Kidney epithelial cell (primary cell): ENCODE data around the gene OR9A4. TPM values are rescaled to one million over a fixed set of nuclear protein-coding genes. Genes with fewer than 3 reads are reported as not detected.

ENCODE experiments used
- DNase-seq: peaks from one replicate; pipeline ENCODE4 v3.0.0-alpha.2; 2010; ENCODE audit warnings: low read depth
- H3K27me3 ChIP-seq: 2 replicates; pipeline ENCODE4 v1.6.0; 2011; ENCODE audit warnings: low read length; ENCODE audit not compliant: control insufficient read depth, insufficient read depth
- H3K36me3 ChIP-seq: 2 replicates; pipeline ENCODE4 v1.5.1; 2011; ENCODE audit warnings: low read length; ENCODE audit not compliant: control insufficient read depth, insufficient read depth
- H3K4me3 ChIP-seq: 2 replicates; pipeline ENCODE4 v1.5.1; 2011; ENCODE audit warnings: low read depth, mild to moderate bottlenecking, control low read depth, low read length
- total RNA-seq: library from RNA; depleted of rRNA; stranded (reverse); fragments of >200 nt; gene quantifications from 2 replicates; pipeline ENCODE4 v1.2.3, GENCODE V29; 2015
- TF ChIP-seq, protein P1 (sequence below): IDR thresholded peaks from 2 replicates; pipeline ENCODE4 v1.5.1; 2011; ENCODE audit warnings: mild to moderate bottlenecking, moderate library complexity, low read length, control low read depth, inconsistent platforms; ENCODE audit not compliant: insufficient read depth, poor library complexity, severe bottlenecking

OR9A4 gene
- total RNA-seq, 1 donor from 2014 or later, result not detected

- Histone ChIP-seq H3K27me3 (no peaks in the 10 kb centered on the region), H3K36me3 (no peaks in the 10 kb centered on the region), H3K4me3 (no peak overlapping the region)
- DNase-seq, result no peak
- TF ChIP-seq, protein P1, sequence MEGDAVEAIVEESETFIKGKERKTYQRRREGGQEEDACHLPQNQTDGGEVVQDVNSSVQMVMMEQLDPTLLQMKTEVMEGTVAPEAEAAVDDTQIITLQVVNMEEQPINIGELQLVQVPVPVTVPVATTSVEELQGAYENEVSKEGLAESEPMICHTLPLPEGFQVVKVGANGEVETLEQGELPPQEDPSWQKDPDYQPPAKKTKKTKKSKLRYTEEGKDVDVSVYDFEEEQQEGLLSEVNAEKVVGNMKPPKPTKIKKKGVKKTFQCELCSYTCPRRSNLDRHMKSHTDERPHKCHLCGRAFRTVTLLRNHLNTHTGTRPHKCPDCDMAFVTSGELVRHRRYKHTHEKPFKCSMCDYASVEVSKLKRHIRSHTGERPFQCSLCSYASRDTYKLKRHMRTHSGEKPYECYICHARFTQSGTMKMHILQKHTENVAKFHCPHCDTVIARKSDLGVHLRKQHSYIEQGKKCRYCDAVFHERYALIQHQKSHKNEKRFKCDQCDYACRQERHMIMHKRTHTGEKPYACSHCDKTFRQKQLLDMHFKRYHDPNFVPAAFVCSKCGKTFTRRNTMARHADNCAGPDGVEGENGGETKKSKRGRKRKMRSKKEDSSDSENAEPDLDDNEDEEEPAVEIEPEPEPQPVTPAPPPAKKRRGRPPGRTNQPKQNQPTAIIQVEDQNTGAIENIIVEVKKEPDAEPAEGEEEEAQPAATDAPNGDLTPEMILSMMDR, result no peak
Observed at GRCh38 chr7:141906285-141906684, 9.9 kb upstream of the OR9A4 start.

DNA sequence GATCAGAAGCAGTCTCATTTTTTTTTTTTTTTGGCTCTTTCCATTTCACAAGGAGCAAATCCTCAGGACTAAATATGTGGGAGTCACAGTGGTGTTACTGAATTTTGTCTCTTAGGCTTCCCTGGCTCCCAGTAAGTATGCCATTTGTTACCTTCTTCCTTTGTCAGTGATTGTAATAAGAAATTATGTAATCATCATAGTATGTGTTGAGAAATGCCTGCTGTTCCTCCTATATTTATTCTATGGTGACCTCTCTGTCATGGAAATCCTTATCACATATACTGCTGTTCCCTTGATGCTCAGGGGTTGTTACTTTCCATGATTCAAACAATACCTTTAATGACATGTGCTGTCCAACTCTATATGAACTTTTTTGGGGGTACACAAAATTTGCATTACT, 4.8 kb upstream of the OR9A4 start:
- no peaks in the 10 kb centered on the region for H3K36me3 ChIP-seq
- H3K4me3 ChIP-seq, result no peak overlapping the region
- TF ChIP-seq, protein P1, result no peak
- no peaks in the 10 kb centered on the region for H3K27me3 ChIP-seq
- DNase-seq, result no peak

GRCh38 chr7:141915565-141915964, 634 bp upstream of the OR9A4 start:
- Histone ChIP-seq H3K27me3 (no peaks in the 10 kb centered on the region), H3K36me3 (no peaks in the 10 kb centered on the region), H3K4me3 (no peak overlapping the region)
- TF ChIP-seq, protein P1, result no peak
- DNase-seq, result peak; percentile 60

DNA sequence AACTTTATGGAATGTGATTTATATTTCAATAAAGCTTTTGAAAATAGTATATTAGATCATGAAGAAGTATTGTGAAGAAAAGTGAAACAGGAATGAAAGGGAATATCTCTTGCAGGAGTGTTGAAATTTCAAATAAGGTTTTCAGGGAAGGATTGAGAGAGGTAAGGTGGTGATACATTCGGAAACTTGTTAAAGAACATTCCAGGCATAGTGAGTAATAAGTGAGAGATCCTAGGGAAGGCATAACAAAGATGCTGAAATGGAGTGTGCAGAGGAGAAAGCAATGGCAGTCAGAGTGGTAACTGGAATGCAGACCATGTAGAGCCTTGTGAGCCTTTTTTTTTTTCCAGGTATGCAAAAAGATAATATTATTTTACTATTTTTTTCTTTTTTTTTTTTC, 4.1 kb downstream of the OR9A4 start:
- H3K36me3 ChIP-seq, result no peaks in the 10 kb centered on the region
- DNase-seq, result no peak
- no peak overlapping the region for H3K4me3 ChIP-seq
- no peaks in the 10 kb centered on the region for H3K27me3 ChIP-seq
- TF ChIP-seq, protein P1, result no peak

- Histone ChIP-seq H3K27me3 (no peaks in the 10 kb centered on the region), H3K36me3 (no peaks in the 10 kb centered on the region), H3K4me3 (no peak overlapping the region)
- TF ChIP-seq, protein P1, result no peak
- DNase-seq, result no peak
Observed at GRCh38 chr7:141928146-141928844, 12.1 kb downstream of the OR9A4 start.

DNA sequence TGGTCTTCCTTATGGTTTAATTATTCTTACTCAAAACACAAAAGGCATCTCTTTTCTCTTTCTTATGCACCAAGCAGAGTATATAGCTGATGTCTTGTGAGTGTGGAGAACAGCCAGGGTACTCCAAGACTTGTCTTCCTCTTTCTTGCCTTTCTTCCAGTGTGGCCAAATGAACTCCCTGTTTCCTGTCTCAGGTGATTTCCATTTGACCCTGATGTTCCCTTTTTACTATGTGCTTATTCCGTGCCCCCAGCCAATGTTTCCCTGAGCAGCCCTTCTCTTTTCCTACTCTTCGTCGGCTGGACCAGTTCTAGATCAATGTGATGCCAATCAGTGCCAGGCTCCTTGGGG, 12.6 kb downstream of the OR9A4 start:
- no peaks in the 10 kb centered on the region for H3K27me3 ChIP-seq
- DNase-seq, result no peak

More for the DNA sequence above, 12.6 kb downstream of the OR9A4 start:
- Histone ChIP-seq H3K36me3 (no peaks in the 10 kb centered on the region), H3K4me3 (no peak overlapping the region)
- TF ChIP-seq, protein P1, result no peak
